ENCODE results near the gene ADPRM. TPM values are rescaled to one million over a fixed set of nuclear protein-coding genes. Genes with fewer than 3 reads are reported as not detected.

ADPRM gene
- total RNA-seq, 1 experiment from 2014 or later: 5.1 TPM

- no peak overlapping the region for H3K14ac ChIP-seq (ENCODE audit: insufficient read depth, low read length)
- no peak overlapping the region for H3K27ac ChIP-seq (ENCODE audit: insufficient read length, low read depth, low read length)
- no peak overlapping the region for H2BK20ac ChIP-seq (ENCODE audit: low read depth, low read length, poor library complexity, severe bottlenecking)
- no peak overlapping the region for H3K4me2 ChIP-seq (ENCODE audit: insufficient read depth, insufficient read length, low read length)
- H2BK12ac ChIP-seq (ENCODE audit: insufficient read length, low read depth, low read length): no peak overlapping the region
- Mint-ChIP-seq H3K9me3 (no peaks in the 10 kb centered on the region; a peak in 1 of 5 replicates), H3K27ac (peak overlapping the region in 1 of 3 experiments; percentile 79; a peak in 1 of 7 replicates), H3K4me3 (no peak overlapping the region), H3K36me3 (ENCODE audit: insufficient read depth in 1 of 3, low read depth in 3 of 3) (no peaks in the 10 kb centered on the region), H3K4me1 (peaks cover 41 to 44% of the 10 kb centered on the region in 2 experiments), H3K27me3 (ENCODE audit: low read depth) (no peaks in the 10 kb centered on the region)
- no CpG with 5 or more reads among the region's 10 CpGs for WGBS (ENCODE audit: extremely low coverage, insufficient read length, low lambda C conversion rate)
- H2AK5ac ChIP-seq (ENCODE audit: insufficient read length, low read length): no peak overlapping the region
- no peaks in the 10 kb centered on the region for H3K79me2 ChIP-seq (ENCODE audit: insufficient read depth, low read length)
- peaks cover 6% of the 10 kb centered on the region for H3K23me2 ChIP-seq (ENCODE audit: insufficient read length, low read depth, low read length, poor library complexity, severe bottlenecking)
- no peak overlapping the region for H3T11ph ChIP-seq (ENCODE audit: low read length)
- H3K4me1 ChIP-seq (ENCODE audit: insufficient read depth, low read length): peaks cover 11% of the 10 kb centered on the region; the same call in 1 of the 2 replicates
- no peak overlapping the region for H3K23ac ChIP-seq (ENCODE audit: insufficient read length, low read depth, low read length)
- H2BK120ac ChIP-seq (ENCODE audit: low read depth, low read length, poor library complexity, severe bottlenecking): no peak overlapping the region
- DNase-seq: no peak
- no peaks in the 10 kb centered on the region for H4K20me1 ChIP-seq (ENCODE audit: control insufficient read depth, insufficient read depth, insufficient read length)
- H4K8ac ChIP-seq (replicated peaks; ENCODE audit: insufficient read length, low read depth, low read length): no peak overlapping the region
- H2BK15ac ChIP-seq (ENCODE audit: low read depth, low read length): no peak overlapping the region
- no peak overlapping the region for H3K18ac ChIP-seq (ENCODE audit: insufficient read length, low read depth, low read length)
- no peak for TF ChIP-seq CTCF (conservative IDR thresholded peaks at IDR 0.05)
- no peak overlapping the region for H2BK5ac ChIP-seq (ENCODE audit: insufficient read length, low read length)
- H3K9me3 ChIP-seq (ENCODE audit: control insufficient read depth, low read depth, low read length): no peaks in the 10 kb centered on the region
- no peak overlapping the region for H3K9ac ChIP-seq (ENCODE audit: extremely low read depth, insufficient read length, low read length)
- H3K56ac ChIP-seq (ENCODE audit: insufficient read length, low read depth, low read length): no peak overlapping the region
- H3K4ac ChIP-seq (ENCODE audit: low read depth, low read length): no peak overlapping the region
- no peaks in the 10 kb centered on the region for H3K27me3 ChIP-seq (ENCODE audit: insufficient read depth, low read length)
- no peak overlapping the region for H4K91ac ChIP-seq (ENCODE audit: insufficient read length, low read depth, low read length)
- H4K5ac ChIP-seq (ENCODE audit: insufficient read length, low read depth, low read length): no peak overlapping the region
- no peak overlapping the region for H2AFZ ChIP-seq (ENCODE audit: low read length)
- H3K79me1 ChIP-seq (ENCODE audit: insufficient read depth, low read depth, low read length, poor library complexity, severe bottlenecking): no peaks in the 10 kb centered on the region
These were observed 55.3 kb downstream of the ADPRM start for GRCh38 chr17:10752696-10753095.
